HepG2 (cell line): ENCODE data around the gene ERICH6. TPM values are rescaled to one million over a fixed set of nuclear protein-coding genes. Genes with fewer than 3 reads are reported as not detected.
A peak's percentile ranks its signal among the peaks of the same experiment; 100 is the strongest.

ENCODE experiments used
- ATAC-seq: fragments of 200-7000 bp; cut with Tn5 transposase; 3 replicates; pipeline ENCODE4 v1.9.1; 2020; ENCODE audit warnings: mild to moderate bottlenecking, moderate library complexity
- BruUV-seq: library from RNA; stranded (reverse); fragments of 400-500 nt; replicated peaks from 2 replicates; lab custom pipeline; 2021; lab: Mats Ljungman, UMichigan
- CTCF ChIA-PET: fragments of 300-600 bp; formaldehyde crosslinking; extraction: SDS; loops from one replicate; lab custom pipeline; 2021; ENCODE audit warnings: low total read pairs, inconsistent platforms, low intra/inter-chr PET ratio; lab: Yijun Ruan, JAX
- POLR2A ChIA-PET: fragments of 350-600 bp; sonication (Branson Sonifier 250); formaldehyde crosslinking; loops from one replicate; lab custom pipeline; 2020; ENCODE audit warnings: antibody characterized with exemption, inconsistent platforms; lab: Yijun Ruan, JAX
- DNase-seq: peaks from one replicate; pipeline ENCODE4 v3.0.0-alpha.2; 2015; ENCODE audit warnings: low spot score
- FAIRE-seq: peaks from 3 replicates; lab custom pipeline; 2011; peaks lifted over from hg19 to GRCh38; lab: Jason Lieb, UNC
- H2AFZ ChIP-seq: one replicate; pipeline ENCODE4 v1.6.1; 2011; ENCODE audit warnings: low read length, inconsistent platforms
- H3K27ac ChIP-seq: fragments of 300-600 bp; 3 replicates; pipeline ENCODE4 v1.8.0; 2011; ENCODE audit warnings: mixed run types, mild to moderate bottlenecking, mixed read lengths, low read length, inconsistent platforms; ENCODE audit not compliant: insufficient read depth; ENCODE audit errors: extremely low read length
- H3K27me3 ChIP-seq, 2 experiments: fragments of 200-600 bp in 1 of 2; 2 replicates in 1 of 2; 3 replicates in 1 of 2; pipeline versions ENCODE4 v1.6.0 to v1.8.0; 2011; ENCODE audit warnings: low read length in 2 of 2, mild to moderate bottlenecking in 2 of 2, moderate library complexity in 2 of 2, inconsistent platforms in 1 of 2; ENCODE audit not compliant: insufficient read depth in 2 of 2, control insufficient read depth in 1 of 2
- H3K36me3 ChIP-seq, 2 experiments: fragments of 200-600 bp in 1 of 2; replicated peaks in 1 of 2; 2 replicates in 1 of 2; 3 replicates in 1 of 2; pipeline versions ENCODE4 v1.5.1 to v1.8.0; 2011; ENCODE audit warnings: low read length in 2 of 2, inconsistent platforms in 1 of 2; ENCODE audit not compliant: insufficient read depth in 2 of 2, control insufficient read depth in 1 of 2
- H3K4me1 ChIP-seq: 2 replicates; pipeline ENCODE4 v1.5.1; 2012; ENCODE audit warnings: low read length, inconsistent platforms; ENCODE audit not compliant: insufficient read depth
- H3K4me2 ChIP-seq: 2 replicates; pipeline ENCODE4 v1.6.0; 2011; ENCODE audit warnings: low read depth, low read length, inconsistent platforms
- H3K4me3 ChIP-seq, 3 experiments: fragments of 200-600 bp in 1 of 3; sonication (generic), shearing (Covaris generic) in 1 of 3; replicated peaks in 1 of 3; 2 replicates each; pipeline ENCODE4 v1.5.1; 2011 to 2016; ENCODE audit warnings: low read length in 3 of 3, inconsistent platforms in 2 of 3, low read depth in 2 of 3, mild to moderate bottlenecking in 2 of 3, control low read depth in 1 of 3, mixed read lengths in 1 of 3; ENCODE audit not compliant: insufficient read depth in 1 of 3
- H3K79me2 ChIP-seq: one replicate; pipeline ENCODE4 v1.6.1; 2011; ENCODE audit warnings: low read length, inconsistent platforms; ENCODE audit not compliant: insufficient read depth
- H3K9ac ChIP-seq: 2 replicates; pipeline ENCODE4 v1.6.0; 2011; ENCODE audit warnings: mild to moderate bottlenecking, low read depth, low read length, inconsistent platforms; ENCODE audit not compliant: insufficient read depth
- H3K9me3 ChIP-seq: 2 replicates; pipeline ENCODE4 v1.5.1; 2012; ENCODE audit warnings: mild to moderate bottlenecking, low read length
- H4K20me1 ChIP-seq: 2 replicates; pipeline ENCODE4 v1.6.0; 2011; ENCODE audit warnings: inconsistent platforms, mild to moderate bottlenecking, low read length, moderate library complexity; ENCODE audit not compliant: insufficient read depth
- FOSL2 ChIP-seq: sonication (generic); formaldehyde crosslinking; IDR thresholded peaks from 2 replicates; pipeline ENCODE4 v1.4.0; 2020; ENCODE audit warnings: missing genetic modification reagents
- NFKB2 ChIP-seq: sonication (generic); formaldehyde crosslinking; IDR thresholded peaks from 2 replicates; pipeline ENCODE4 v1.4.0; 2020; ENCODE audit warnings: missing genetic modification reagents, borderline replicate concordance
- ZNF260 ChIP-seq: sonication (generic); formaldehyde crosslinking; IDR thresholded peaks from 2 replicates; pipeline ENCODE4 v1.4.0; 2020; ENCODE audit warnings: missing genetic modification reagents, low read depth, mild to moderate bottlenecking, borderline replicate concordance
- WGBS: methylation state at CpG from one replicate; pipeline ENCODE4 v1.1.6; 2017; ENCODE audit warnings: low lambda C conversion rate; 5-methylcytosine and 5-hydroxymethylcytosine counted together
- in situ Hi-C: cut with HindIII; loops from 2 replicates; pipeline ENCODE4 v1.10.0; 2017; ENCODE audit warnings: low pct_unique_long_range_greater_than_20kb; ENCODE audit not compliant: extremely low pct_ligation_motif_present
- intact Hi-C: fragments of 100-400 bp; cut with micrococcal nuclease; formaldehyde crosslinking; loops from one replicate; pipeline ENCODE4 v1.10.0; 2022; ENCODE audit not compliant: unreplicated experiment
- polyA plus RNA-seq, 8 experiments: library from polyadenylated mRNA; depleted of rRNA in 3 of 8; stranded (reverse) in 7 of 8; unstranded in 1 of 8; fragments of >200 nt; fragmentation: Illumina TruSeq in 4 of 8; extraction: Trizol in 4 of 8; gene quantifications; 2 replicates each; pipeline versions ENCODE4 v1.2.1 to v1.2.3, GENCODE V29; 2011 to 2016; ENCODE audit warnings: low read depth in 4 of 8, missing spikeins in 1 of 8, mixed read lengths in 1 of 8; ENCODE audit not compliant: insufficient read depth in 1 of 8
- total RNA-seq, 5 experiments: library from RNA; depleted of rRNA; stranded (reverse); fragments of >200 nt; fragmentation: Illumina TruSeq; extraction: Trizol; gene quantifications; 2 replicates each; pipeline ENCODE4 v1.2.3, GENCODE V29; 2016; ENCODE audit warnings: low read depth in 1 of 5

The ERICH6 gene
- total and polyA plus RNA-seq, 2 of the 13 experiments (the other 11 are each of a cell fraction or from before 2014, with no cell fraction given), result 0.03 TPM; not detected in 1

- DNase-seq (no peak), FAIRE-seq (no peak), ATAC-seq (no peak)
- POLR2A ChIA-PET, result no interaction called here
- Histone ChIP-seq H3K4me3 (no peak overlapping the region), H3K9me3 (no peaks in the 10 kb centered on the region), H3K9ac (no peak overlapping the region), H3K27ac (no peak overlapping the region), H4K20me1 (no peaks in the 10 kb centered on the region), H3K79me2 (no peaks in the 10 kb centered on the region), H3K4me2 (no peak overlapping the region), H3K27me3 (no peaks in the 10 kb centered on the region), H3K4me1 (peaks cover 9% of the 10 kb centered on the region)
- BruUV-seq, result no TSS peak
- in situ Hi-C loops, result no loop called here
- CTCF ChIA-PET, result no interaction called here
- WGBS, result 94% methylated on average over 12 of the region's 12 CpGs
- TF ChIP-seq ZNF260 (CRISPR knock-in tag), result no peak
- TF ChIP-seq, all 625 proteins: peak for 0
- Histone ChIP-seq H3K36me3 (no peaks in the 10 kb centered on the region), H2AFZ (no peak overlapping the region)
- intact Hi-C loops, result no loop called here
These were observed 63.5 kb downstream of the ERICH6 start for GRCh38 chr3:150640256-150640655.

- ATAC-seq (no peak), DNase-seq (no peak), FAIRE-seq (no peak)
- no peaks in the 10 kb centered on the region for H3K79me2 ChIP-seq
- no peaks in the 10 kb centered on the region for H3K27me3 ChIP-seq
- H2AFZ ChIP-seq, result no peak overlapping the region
- BruUV-seq, result no TSS peak
- H3K9ac ChIP-seq, result no peak overlapping the region
- in situ Hi-C loops (no loop called here), intact Hi-C loops (no loop called here)
- H3K4me1 ChIP-seq, result peaks cover 12% of the 10 kb centered on the region
- ChIA-PET POLR2A (no interaction called here), CTCF (no interaction called here)
- TF ChIP-seq FOSL2 (CRISPR knock-in tag), result peak; percentile 66
- no peak for TF ChIP-seq NFKB2 (CRISPR knock-in tag)
- TF ChIP-seq, all 625 proteins: peak for 1
- no peaks in the 10 kb centered on the region for H3K9me3 ChIP-seq
- 0 out of 2 replicates have a peak overlapping the region, but pooled peaks have one; percentile 23 for H3K4me2 ChIP-seq
- no peaks in the 10 kb centered on the region for H3K36me3 ChIP-seq
- 45% methylated on average over 5 of the region's 5 CpGs for WGBS
- no peaks in the 10 kb centered on the region for H4K20me1 ChIP-seq
- no peak overlapping the region for H3K27ac ChIP-seq
- no peak overlapping the region for H3K4me3 ChIP-seq
These were observed 64.5 kb downstream of the ERICH6 start for GRCh38 chr3:150639262-150639661.
